ENCODE measurements around the gene SCPEP1. TPM values are rescaled to one million over a fixed set of nuclear protein-coding genes. Genes with fewer than 3 reads are reported as not detected.

The SCPEP1 gene
- total and polyA plus RNA-seq, 2 of the 13 experiments (the other 11 are each of a cell fraction or from before 2014, with no cell fraction given): 24.3 to 27.3 TPM

DNA sequence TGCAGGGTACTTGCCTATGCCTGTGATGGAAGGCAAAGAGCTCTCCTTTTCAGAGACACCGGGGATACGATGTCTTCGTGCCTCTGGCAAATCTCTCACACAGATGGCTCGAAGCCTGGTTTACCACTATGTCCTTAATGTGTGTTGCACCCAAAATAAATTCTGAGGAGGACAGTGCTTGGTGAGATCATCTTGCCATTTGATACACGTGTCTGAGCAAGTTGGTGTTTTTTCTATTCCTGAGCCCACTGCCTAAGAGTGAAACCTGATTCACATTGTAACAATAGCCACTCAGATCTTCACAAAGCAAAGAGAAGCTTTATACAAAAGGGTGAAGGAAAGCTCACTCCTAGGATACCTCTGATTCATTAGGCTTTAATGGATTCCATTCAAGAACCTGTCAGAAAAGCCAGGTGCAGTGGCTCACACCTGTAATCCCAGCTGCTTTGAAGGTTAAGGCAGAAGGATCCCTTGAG, 74.0 kb downstream of the SCPEP1 start:
- intact Hi-C loops (cut with micrococcal nuclease; ENCODE audit: unreplicated experiment) (no loop called here), in situ Hi-C loops (cut with HindIII; ENCODE audit: extremely low pct_ligation_motif_present, low pct_unique_long_range_greater_than_20kb) (no loop called here)
- Histone ChIP-seq H3K79me2 (ENCODE audit: insufficient read depth, low read length) (no peaks in the 10 kb centered on the region), H4K20me1 (ENCODE audit: insufficient read depth, low read length) (no peaks in the 10 kb centered on the region), H3K4me3 (replicated peaks in 1 of 3; ENCODE audit: insufficient read depth in 1 of 3, low read depth in 2 of 3, low read length in 3 of 3) (no peak overlapping the region), H3K4me1 (ENCODE audit: insufficient read depth, low read length) (peaks cover 8% of the 10 kb centered on the region), H3K27me3 (ENCODE audit: control insufficient read depth in 1 of 2, insufficient read depth in 2 of 2, low read length in 2 of 2) (peaks cover 0 to 5% of the 10 kb centered on the region in 2 experiments; a peak in 2 of 5 replicates), H3K9me3 (ENCODE audit: low read length) (no peaks in the 10 kb centered on the region), H3K4me2 (ENCODE audit: low read depth, low read length) (no peak overlapping the region), H3K27ac (ENCODE audit: extremely low read length, insufficient read depth, low read length) (no peak overlapping the region), H3K36me3 (replicated peaks in 1 of 2; ENCODE audit: control insufficient read depth in 1 of 2, insufficient read depth in 2 of 2, low read length in 2 of 2) (no peaks in the 10 kb centered on the region), H3K9ac (ENCODE audit: insufficient read depth, low read depth, low read length) (no peak overlapping the region), H2AFZ (ENCODE audit: low read length) (no peak overlapping the region)
- ChIA-PET CTCF (ENCODE audit: low intra/inter-chr PET ratio, low total read pairs) (no interaction called here), POLR2A (interaction anchor here (0.7 kb wide), 1 partner anchor 205 kb away, joined by 3 read pairs; no protein-coding TSS in a partner anchor)
- ATAC-seq (no peak), FAIRE-seq (no peak), DNase-seq (ENCODE audit: low spot score) (no peak)
- 13% methylated on average over 5 of the region's 5 CpGs for WGBS (ENCODE audit: low lambda C conversion rate)
- no TSS peak for BruUV-seq (replicated peaks)
- TF ChIP-seq ZFP36L1 (CRISPR knock-in tag; IDR thresholded peaks at IDR 0.05): no peak
- no peak for TF ChIP-seq YEATS2 (CRISPR knock-in tag; IDR thresholded peaks at IDR 0.05; ENCODE audit: borderline replicate concordance)
- no peak for TF ChIP-seq HES4 (CRISPR knock-in tag; IDR thresholded peaks at IDR 0.05; ENCODE audit: borderline replicate concordance)
- TF ChIP-seq GATAD1 (CRISPR knock-in tag; IDR thresholded peaks at IDR 0.05): no peak
- no peak for TF ChIP-seq ZNF747 (CRISPR knock-in tag; IDR thresholded peaks at IDR 0.05; ENCODE audit: borderline replicate concordance)
- no peak for TF ChIP-seq ARID2 (CRISPR knock-in tag; IDR thresholded peaks at IDR 0.05; ENCODE audit: borderline replicate concordance)
- TF ChIP-seq, protein P1, sequence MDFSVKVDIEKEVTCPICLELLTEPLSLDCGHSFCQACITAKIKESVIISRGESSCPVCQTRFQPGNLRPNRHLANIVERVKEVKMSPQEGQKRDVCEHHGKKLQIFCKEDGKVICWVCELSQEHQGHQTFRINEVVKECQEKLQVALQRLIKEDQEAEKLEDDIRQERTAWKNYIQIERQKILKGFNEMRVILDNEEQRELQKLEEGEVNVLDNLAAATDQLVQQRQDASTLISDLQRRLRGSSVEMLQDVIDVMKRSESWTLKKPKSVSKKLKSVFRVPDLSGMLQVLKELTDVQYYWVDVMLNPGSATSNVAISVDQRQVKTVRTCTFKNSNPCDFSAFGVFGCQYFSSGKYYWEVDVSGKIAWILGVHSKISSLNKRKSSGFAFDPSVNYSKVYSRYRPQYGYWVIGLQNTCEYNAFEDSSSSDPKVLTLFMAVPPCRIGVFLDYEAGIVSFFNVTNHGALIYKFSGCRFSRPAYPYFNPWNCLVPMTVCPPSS (IDR thresholded peaks at IDR 0.05): no peak
- TF ChIP-seq ZNF564 (CRISPR knock-in tag; IDR thresholded peaks at IDR 0.05): no peak
- TF ChIP-seq SOX6 (IDR thresholded peaks at IDR 0.05): no peak
- no peak for TF ChIP-seq SOX6 (CRISPR knock-in tag; IDR thresholded peaks at IDR 0.05)
- TF ChIP-seq ZZZ3 (CRISPR knock-in tag; IDR thresholded peaks at IDR 0.05; ENCODE audit: borderline replicate concordance): no peak
- TF ChIP-seq EZH2 (conservative IDR thresholded peaks at IDR 0.05; ENCODE audit: low read depth, low read length): no peak
- TF ChIP-seq, protein P2, sequence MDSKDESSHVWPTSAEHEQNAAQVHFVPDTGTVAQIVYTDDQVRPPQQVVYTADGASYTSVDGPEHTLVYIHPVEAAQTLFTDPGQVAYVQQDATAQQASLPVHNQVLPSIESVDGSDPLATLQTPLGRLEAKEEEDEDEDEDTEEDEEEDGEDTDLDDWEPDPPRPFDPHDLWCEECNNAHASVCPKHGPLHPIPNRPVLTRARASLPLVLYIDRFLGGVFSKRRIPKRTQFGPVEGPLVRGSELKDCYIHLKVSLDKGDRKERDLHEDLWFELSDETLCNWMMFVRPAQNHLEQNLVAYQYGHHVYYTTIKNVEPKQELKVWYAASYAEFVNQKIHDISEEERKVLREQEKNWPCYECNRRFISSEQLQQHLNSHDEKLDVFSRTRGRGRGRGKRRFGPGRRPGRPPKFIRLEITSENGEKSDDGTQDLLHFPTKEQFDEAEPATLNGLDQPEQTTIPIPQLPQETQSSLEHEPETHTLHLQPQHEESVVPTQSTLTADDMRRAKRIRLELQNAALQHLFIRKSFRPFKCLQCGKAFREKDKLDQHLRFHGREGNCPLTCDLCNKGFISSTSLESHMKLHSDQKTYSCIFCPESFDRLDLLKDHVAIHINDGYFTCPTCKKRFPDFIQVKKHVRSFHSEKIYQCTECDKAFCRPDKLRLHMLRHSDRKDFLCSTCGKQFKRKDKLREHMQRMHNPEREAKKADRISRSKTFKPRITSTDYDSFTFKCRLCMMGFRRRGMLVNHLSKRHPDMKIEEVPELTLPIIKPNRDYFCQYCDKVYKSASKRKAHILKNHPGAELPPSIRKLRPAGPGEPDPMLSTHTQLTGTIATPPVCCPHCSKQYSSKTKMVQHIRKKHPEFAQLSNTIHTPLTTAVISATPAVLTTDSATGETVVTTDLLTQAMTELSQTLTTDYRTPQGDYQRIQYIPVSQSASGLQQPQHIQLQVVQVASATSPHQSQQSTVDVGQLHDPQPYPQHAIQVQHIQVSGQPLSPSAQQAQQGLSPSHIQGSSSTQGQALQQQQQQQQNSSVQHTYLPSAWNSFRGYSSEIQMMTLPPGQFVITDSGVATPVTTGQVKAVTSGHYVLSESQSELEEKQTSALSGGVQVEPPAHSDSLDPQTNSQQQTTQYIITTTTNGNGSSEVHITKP (CRISPR knock-in tag; IDR thresholded peaks at IDR 0.05; ENCODE audit: low read depth): no peak
- TF ChIP-seq ZNF264 (CRISPR knock-in tag; IDR thresholded peaks at IDR 0.05): no peak
- TF ChIP-seq, protein P3, sequence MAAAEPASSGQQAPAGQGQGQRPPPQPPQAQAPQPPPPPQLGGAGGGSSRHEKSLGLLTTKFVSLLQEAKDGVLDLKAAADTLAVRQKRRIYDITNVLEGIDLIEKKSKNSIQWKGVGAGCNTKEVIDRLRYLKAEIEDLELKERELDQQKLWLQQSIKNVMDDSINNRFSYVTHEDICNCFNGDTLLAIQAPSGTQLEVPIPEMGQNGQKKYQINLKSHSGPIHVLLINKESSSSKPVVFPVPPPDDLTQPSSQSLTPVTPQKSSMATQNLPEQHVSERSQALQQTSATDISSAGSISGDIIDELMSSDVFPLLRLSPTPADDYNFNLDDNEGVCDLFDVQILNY (CRISPR knock-in tag; conservative IDR thresholded peaks at IDR 0.05): no peak
- no peak for TF ChIP-seq CHD4 (IDR thresholded peaks at IDR 0.05; ENCODE audit: borderline replicate concordance, low read length)
- TF ChIP-seq, protein P4, sequence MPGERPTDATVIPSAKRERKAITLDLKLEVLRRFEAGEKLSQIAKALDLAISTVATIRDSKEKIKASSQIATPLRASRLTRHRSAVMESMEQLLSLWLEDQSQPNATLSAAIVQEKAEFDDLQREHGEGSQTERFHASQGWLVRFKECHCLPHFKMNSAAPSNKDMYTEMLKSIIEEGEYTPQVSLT (CRISPR knock-in tag; IDR thresholded peaks at IDR 0.05; ENCODE audit: borderline replicate concordance, low read depth): no peak
